SK-N-SH treated with all-trans-retinoic acid at 6 μM for 48 hours (cell line): Measurements from ENCODE around the gene RPGRIP1L.

Source experiments
- BACH2 ChIP-seq: fragments of 250-450 bp; sonication (Bioruptor Pico); IDR thresholded peaks from 2 replicates; pipeline ENCODE4 v1.9.0; 2021; ENCODE audit warnings: mild to moderate bottlenecking, borderline replicate concordance
- CREB5 ChIP-seq: fragments of 250-450 bp; sonication (Bioruptor Pico); IDR thresholded peaks from 2 replicates; pipeline ENCODE4 v1.5.1; 2020; ENCODE audit warnings: low read depth, mild to moderate bottlenecking, moderate library complexity
- CSDC2 ChIP-seq: fragments of 250-450 bp; sonication (Bioruptor Pico); IDR thresholded peaks from 2 replicates; pipeline ENCODE4 v1.5.0; 2020; ENCODE audit warnings: mild to moderate bottlenecking, moderate library complexity
- GLIS3 ChIP-seq: fragments of 250-450 bp; sonication (Bioruptor Pico); IDR thresholded peaks from 2 replicates; pipeline ENCODE4 v1.5.0; 2020; ENCODE audit warnings: mild to moderate bottlenecking, moderate library complexity
- ISL1 ChIP-seq: fragments of 250-450 bp; sonication (Bioruptor Pico); IDR thresholded peaks from 2 replicates; pipeline ENCODE4 v2.1.2; 2022; ENCODE audit warnings: mild to moderate bottlenecking, moderate library complexity
- PATZ1 ChIP-seq: fragments of 250-450 bp; sonication (Bioruptor Pico); IDR thresholded peaks from 2 replicates; pipeline ENCODE4 v1.8.0; 2020; ENCODE audit warnings: mild to moderate bottlenecking, moderate library complexity, borderline replicate concordance
- PPARA ChIP-seq: fragments of 250-450 bp; sonication (Bioruptor Pico); IDR thresholded peaks from 2 replicates; pipeline ENCODE4 v1.5.0; 2020; ENCODE audit warnings: mild to moderate bottlenecking, borderline replicate concordance
- SNAI2 ChIP-seq: fragments of 250-450 bp; sonication (Bioruptor Pico); IDR thresholded peaks from 2 replicates; pipeline ENCODE4 v1.5.0; 2020; ENCODE audit warnings: mild to moderate bottlenecking, moderate library complexity
- TOX ChIP-seq: fragments of 250-450 bp; sonication (Bioruptor Pico); IDR thresholded peaks from 2 replicates; pipeline ENCODE4 v1.8.0; 2021; ENCODE audit warnings: mild to moderate bottlenecking, moderate library complexity, borderline replicate concordance
- TSHZ2 ChIP-seq: fragments of 250-450 bp; sonication (Bioruptor Pico); IDR thresholded peaks from 2 replicates; pipeline ENCODE4 v1.5.0; 2020; ENCODE audit warnings: mild to moderate bottlenecking, moderate library complexity
- ZFP3 ChIP-seq: fragments of 250-450 bp; sonication (Bioruptor Pico); IDR thresholded peaks from 2 replicates; pipeline ENCODE4 v1.5.0; 2020; ENCODE audit warnings: mild to moderate bottlenecking, moderate library complexity
- ZNF70 ChIP-seq: fragments of 450-650 bp; formaldehyde crosslinking; IDR thresholded peaks from 2 replicates; pipeline ENCODE4 v1.5.0; 2020; ENCODE audit warnings: mild to moderate bottlenecking, moderate library complexity
- ZNF8 ChIP-seq: fragments of 450-650 bp; formaldehyde crosslinking; IDR thresholded peaks from 2 replicates; pipeline ENCODE4 v1.5.0; 2020; ENCODE audit warnings: mild to moderate bottlenecking, moderate library complexity

DNA sequence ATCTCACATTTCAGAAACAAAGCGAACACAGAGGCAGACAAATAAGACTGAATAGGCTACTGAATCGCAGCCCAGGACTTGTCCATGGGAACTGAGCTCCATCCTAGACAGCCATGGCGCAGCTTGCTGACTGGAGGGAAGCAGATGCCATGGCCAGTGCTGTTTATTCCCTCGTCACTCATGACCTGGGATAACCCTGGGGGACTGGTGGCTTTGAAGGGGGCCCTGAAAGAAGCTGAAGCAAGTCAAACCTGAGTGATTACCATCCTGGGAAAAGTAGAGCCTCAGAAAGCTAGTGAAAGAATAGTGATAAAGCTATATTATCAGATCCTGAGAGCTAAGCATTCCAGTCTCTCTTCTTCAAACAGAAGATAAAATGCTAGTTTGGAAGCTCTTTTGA lies 94.1 kb downstream of the RPGRIP1L start:
- no peak for TF ChIP-seq PATZ1 (CRISPR knock-in tag)
- no peak for TF ChIP-seq SNAI2 (CRISPR knock-in tag)
- TF ChIP-seq CSDC2 (CRISPR knock-in tag): no peak
- TF ChIP-seq CREB5 (CRISPR knock-in tag): no peak
- no peak for TF ChIP-seq ISL1 (CRISPR knock-in tag)
- TF ChIP-seq BACH2 (CRISPR knock-in tag): no peak
- TF ChIP-seq PPARA: no peak
- TF ChIP-seq ZNF70 (CRISPR knock-in tag): no peak
- TF ChIP-seq TOX (CRISPR knock-in tag): no peak
- no peak for TF ChIP-seq ZNF8
- TF ChIP-seq GLIS3 (CRISPR knock-in tag): no peak
- TF ChIP-seq TSHZ2 (CRISPR knock-in tag): no peak
- TF ChIP-seq ZFP3 (CRISPR knock-in tag): no peak
